H1 (cell line): ENCODE data around the gene ZFHX2. TPM values are rescaled to one million over a fixed set of nuclear protein-coding genes. Genes with fewer than 3 reads are reported as not detected.

Experiments
- CTCF ChIA-PET: fragments of 300-600 bp; sonication (Branson Sonifier 250); formaldehyde crosslinking; loops from one replicate; lab custom pipeline; 2021; ENCODE audit not compliant: partially characterized antibody; lab: Charles Lee
- POLR2A ChIA-PET: fragments of 300-600 bp; sonication (Branson Sonifier 250); formaldehyde crosslinking; loops from one replicate; lab custom pipeline; 2021; ENCODE audit warnings: inconsistent platforms; ENCODE audit not compliant: partially characterized antibody; lab: Charles Lee
- DNase-seq, 2 experiments: peaks; one replicate each; pipeline versions ENCODE4 v3.0.0 to v3.0.0-alpha.2; 2010 to 2022; ENCODE audit warnings: low spot score in 2 of 2, low read depth in 1 of 2, mixed read lengths in 1 of 2
- FAIRE-seq: peaks from 2 replicates; lab custom pipeline; 2011; peaks lifted over from hg19 to GRCh38; lab: Jason Lieb, UNC
- H2AFZ ChIP-seq: 2 replicates; pipeline ENCODE4 v1.8.1; 2012; ENCODE audit warnings: low read length, inconsistent platforms
- H2AK5ac ChIP-seq: 2 replicates; pipeline ENCODE4 v1.6.1; 2013; ENCODE audit warnings: low read depth, low read length
- H2BK120ac ChIP-seq: replicated peaks from 2 replicates; pipeline ENCODE3; 2013; ENCODE audit warnings: low read depth, low read length, inconsistent platforms
- H2BK12ac ChIP-seq: 2 replicates; pipeline ENCODE4 v1.6.1; 2013; ENCODE audit warnings: low read depth, low read length
- H2BK15ac ChIP-seq: 2 replicates; pipeline ENCODE4 v1.6.1; 2013; ENCODE audit warnings: low read length
- H2BK20ac ChIP-seq: 2 replicates; pipeline ENCODE4 v1.6.1; 2013; ENCODE audit warnings: low read length
- H2BK5ac ChIP-seq: 2 replicates; pipeline ENCODE4 v1.6.1; 2013; ENCODE audit warnings: low read depth, low read length
- H3K14ac ChIP-seq: 2 replicates; pipeline ENCODE4 v1.6.1; 2013; ENCODE audit warnings: inconsistent platforms; ENCODE audit not compliant: insufficient read length
- H3K18ac ChIP-seq: 2 replicates; pipeline ENCODE4 v1.6.1; 2013; ENCODE audit warnings: low read length; ENCODE audit errors: extremely low read depth
- H3K23ac ChIP-seq: 2 replicates; pipeline ENCODE4 v1.6.1; 2013; ENCODE audit warnings: inconsistent platforms; ENCODE audit not compliant: insufficient read length
- H3K23me2 ChIP-seq: 2 replicates; pipeline ENCODE4 v1.6.1; 2013; ENCODE audit warnings: low read depth, low read length
- H3K27ac ChIP-seq: 2 replicates; pipeline ENCODE4 v1.6.1; 2011; ENCODE audit warnings: low read depth, low read length, inconsistent platforms
- H3K27me3 ChIP-seq, 4 experiments: replicated peaks in 1 of 4; 1 replicate in 1 of 4; 2 replicates in 3 of 4; pipeline versions ENCODE4 v1.6.1 to v1.8.1; 2011 to 2013; ENCODE audit warnings: low read length in 3 of 4, mild to moderate bottlenecking in 3 of 4, inconsistent platforms in 2 of 4, mixed read lengths in 2 of 4, moderate library complexity in 1 of 4; ENCODE audit not compliant: control insufficient read depth in 3 of 4, insufficient read depth in 3 of 4; ENCODE audit errors: extremely low read depth in 1 of 4
- H3K36me3 ChIP-seq, 4 experiments: 2 replicates each; pipeline versions ENCODE4 v1.6.1 to v1.8.1; 2011 to 2013; ENCODE audit warnings: mild to moderate bottlenecking in 4 of 4, low read length in 3 of 4, moderate library complexity in 2 of 4, control low read depth in 1 of 4, inconsistent platforms in 1 of 4; ENCODE audit not compliant: insufficient read depth in 4 of 4, control insufficient read depth in 2 of 4
- H3K4ac ChIP-seq: replicated peaks from 2 replicates; pipeline ENCODE3; 2013; ENCODE audit warnings: low read length, low read depth, mixed read lengths, inconsistent platforms; ENCODE audit not compliant: insufficient read length
- H3K4me1 ChIP-seq, 4 experiments: replicated peaks in 1 of 4; 1 replicate in 1 of 4; 2 replicates in 3 of 4; pipeline versions ENCODE4 v1.6.1 to v1.8.1; 2011 to 2013; ENCODE audit warnings: low read length in 3 of 4, inconsistent platforms in 2 of 4, mixed read lengths in 1 of 4; ENCODE audit not compliant: insufficient read depth in 4 of 4, control insufficient read depth in 3 of 4
- H3K4me2 ChIP-seq, 2 experiments: 2 replicates each; pipeline versions ENCODE4 v1.6.1 to v1.8.1; 2011 to 2013; ENCODE audit warnings: low read depth in 2 of 2, low read length in 2 of 2, control low read depth in 1 of 2, inconsistent platforms in 1 of 2, mild to moderate bottlenecking in 1 of 2; ENCODE audit not compliant: insufficient read depth in 1 of 2
- H3K4me3 ChIP-seq, 4 experiments: fragments of 200-600, 300-600 bp in 1 of 4; sonication (generic), shearing (Covaris generic), sonication (Bioruptor Twin) in 1 of 4; 2 replicates each; pipeline versions ENCODE4 v1.5.1 to v1.8.1; 2011 to 2016; ENCODE audit warnings: low read length in 4 of 4, low read depth in 3 of 4, control low read depth in 2 of 4, inconsistent platforms in 2 of 4, mild to moderate bottlenecking in 2 of 4, mixed read lengths in 1 of 4, moderate library complexity in 1 of 4; ENCODE audit not compliant: insufficient read depth in 2 of 4; ENCODE audit errors: extremely low read depth in 1 of 4
- H3K56ac ChIP-seq: replicated peaks from 2 replicates; pipeline ENCODE3; 2013; ENCODE audit warnings: low read depth, mild to moderate bottlenecking, mixed read lengths, low read length, inconsistent platforms; ENCODE audit not compliant: insufficient read length
- H3K79me1 ChIP-seq: 2 replicates; pipeline ENCODE4 v1.6.1; 2013; ENCODE audit warnings: low read depth, low read length, control low read depth
- H3K79me2 ChIP-seq, 2 experiments: 2 replicates each; pipeline versions ENCODE4 v1.6.1 to v1.8.1; 2012 to 2013; ENCODE audit warnings: low read length in 2 of 2, mild to moderate bottlenecking in 2 of 2, inconsistent platforms in 1 of 2; ENCODE audit not compliant: insufficient read depth in 2 of 2, control insufficient read depth in 1 of 2
- H3K9ac ChIP-seq, 4 experiments: replicated peaks in 1 of 4; 1 replicate in 1 of 4; 2 replicates in 3 of 4; pipeline versions ENCODE4 v1.6.1 to v1.8.1; 2011 to 2013; ENCODE audit warnings: low read depth in 3 of 4, low read length in 3 of 4, control low read depth in 2 of 4, mild to moderate bottlenecking in 2 of 4, moderate library complexity in 2 of 4, inconsistent platforms in 1 of 4; ENCODE audit errors: extremely low read depth in 1 of 4
- H3K9me3 ChIP-seq, 2 experiments: 2 replicates each; pipeline versions ENCODE4 v1.6.1 to v1.8.1; 2012 to 2013; ENCODE audit warnings: mild to moderate bottlenecking in 2 of 2, moderate library complexity in 2 of 2, control low read depth in 1 of 2, inconsistent platforms in 1 of 2, low read depth in 1 of 2, low read length in 1 of 2, mixed read lengths in 1 of 2; ENCODE audit not compliant: insufficient read depth in 2 of 2
- H4K20me1 ChIP-seq, 2 experiments: replicated peaks in 1 of 2; 2 replicates each; pipeline versions ENCODE3 to v1.8.1; 2011 to 2013; ENCODE audit warnings: inconsistent platforms in 2 of 2, low read length in 2 of 2, mild to moderate bottlenecking in 1 of 2; ENCODE audit not compliant: insufficient read depth in 2 of 2, control insufficient read depth in 1 of 2
- H4K5ac ChIP-seq: 2 replicates; pipeline ENCODE4 v1.6.1; 2013; ENCODE audit warnings: low read length, low read depth, mixed read lengths, inconsistent platforms; ENCODE audit not compliant: insufficient read length
- H4K8ac ChIP-seq: 2 replicates; pipeline ENCODE4 v1.8.0; 2013; ENCODE audit warnings: mild to moderate bottlenecking, moderate library complexity, low read length, inconsistent platforms; ENCODE audit not compliant: insufficient read depth; ENCODE audit errors: extremely low read depth
- H4K91ac ChIP-seq: replicated peaks from 2 replicates; pipeline ENCODE3; 2013; ENCODE audit warnings: low read length, mixed read lengths, inconsistent platforms; ENCODE audit not compliant: insufficient read length
- ASH2L ChIP-seq: fragments of 200-600, 300-600 bp; sonication (generic); IDR thresholded peaks from one replicate; pipeline ENCODE4 v1.7.1; 2017; ENCODE audit warnings: low read length
- BCL11A ChIP-seq, 2 experiments: IDR thresholded peaks; one replicate each; pipeline ENCODE4 v1.6.1; 2011; ENCODE audit warnings: low read depth in 2 of 2, low read length in 2 of 2, mild to moderate bottlenecking in 2 of 2
- CHD2 ChIP-seq: IDR thresholded peaks from 2 replicates; pipeline ENCODE4 v1.6.1; 2012; ENCODE audit warnings: low read length, improper control_type of control experiment
- EP300 ChIP-seq, 2 experiments: IDR thresholded peaks; 1 replicate in 1 of 2; 2 replicates in 1 of 2; pipeline ENCODE4 v1.6.1; 2011 to 2012; ENCODE audit warnings: low read depth in 2 of 2, low read length in 2 of 2, mild to moderate bottlenecking in 2 of 2, borderline replicate concordance in 1 of 2, inconsistent platforms in 1 of 2, moderate library complexity in 1 of 2
- JUN ChIP-seq: IDR thresholded peaks from 2 replicates; pipeline ENCODE4 v1.6.1; 2011; ENCODE audit warnings: low read depth, mild to moderate bottlenecking, improper control_type of control experiment, low read length
- KDM5A ChIP-seq: fragments of 200-600 bp; IDR thresholded peaks from 2 replicates; pipeline ENCODE4 v1.7.1; 2012; ENCODE audit warnings: mild to moderate bottlenecking, low read length, inconsistent platforms, mixed read lengths
- NANOG ChIP-seq: IDR thresholded peaks from 2 replicates; pipeline ENCODE4 v1.6.1; 2011; ENCODE audit warnings: low read length, low read depth, mild to moderate bottlenecking, inconsistent platforms; ENCODE audit not compliant: insufficient read depth, poor library complexity, severe bottlenecking
- POLR2A ChIP-seq, 2 experiments: IDR thresholded peaks; 1 replicate in 1 of 2; 2 replicates in 1 of 2; pipeline ENCODE4 v1.6.1; 2011; ENCODE audit warnings: low read depth in 2 of 2, low read length in 2 of 2, mild to moderate bottlenecking in 2 of 2; ENCODE audit errors: control extremely low read depth in 1 of 2
- RBBP5 ChIP-seq: IDR thresholded peaks from 2 replicates; pipeline ENCODE4 v1.7.1; 2012; ENCODE audit warnings: low read depth, mild to moderate bottlenecking, inconsistent platforms, low read length, moderate library complexity, borderline replicate concordance
- SAP30 ChIP-seq: fragments of 300-600 bp; sonication (generic); IDR thresholded peaks from 2 replicates; pipeline ENCODE4 v1.7.1; 2012; ENCODE audit warnings: low read length, moderate library complexity, mild to moderate bottlenecking, inconsistent platforms; ENCODE audit not compliant: insufficient read depth, insufficient replicate concordance
- SP4 ChIP-seq: IDR thresholded peaks from 2 replicates; pipeline ENCODE4 v1.6.1; 2012; ENCODE audit warnings: low read length, inconsistent platforms
- SRF ChIP-seq: IDR thresholded peaks from 2 replicates; pipeline ENCODE4 v1.6.1; 2011; ENCODE audit warnings: mild to moderate bottlenecking, low read depth, low read length, moderate library complexity
- TAF1 ChIP-seq: IDR thresholded peaks from 2 replicates; pipeline ENCODE4 v1.6.1; 2011; ENCODE audit warnings: mild to moderate bottlenecking, low read depth, low read length
- WGBS, 2 experiments: shearing (Covaris generic) in 1 of 2; methylation state at CpG; one replicate each; pipeline versions ENCODE4 v1.1.6 to v1.1.7; 2013 to 2015; ENCODE audit warnings: low lambda C conversion rate in 2 of 2, mixed read lengths in 2 of 2, inconsistent platforms in 1 of 2, low coverage in 1 of 2, missing lambda C conversion rate in 1 of 2; ENCODE audit not compliant: insufficient replicate concordance in 2 of 2, insufficient coverage in 1 of 2, insufficient read length in 1 of 2; ENCODE audit errors: extremely low coverage in 1 of 2, missing lambda C conversion rate in 1 of 2; 5-methylcytosine and 5-hydroxymethylcytosine counted together
- polyA plus RNA-seq, 7 experiments: library from polyadenylated mRNA; depleted of rRNA in 3 of 7; stranded (reverse) in 5 of 7; unstranded in 2 of 7; fragments of >200 nt in 5 of 7; fragments of 200-250 nt in 2 of 7; gene quantifications; 1 replicate in 5 of 7; 2 replicates in 1 of 7; 4 replicates in 1 of 7; pipeline versions ENCODE4 v1.2.1 to v1.2.3, GENCODE V29; 2011 to 2013; ENCODE audit warnings: missing spikeins in 2 of 7, mixed read lengths in 2 of 7
- total RNA-seq: library from RNA; stranded (reverse); fragmentation: NEBNext Ultra II Directional; extraction: Animal tissue kit (Norgen Biotek cat#: 25700); gene quantifications from 2 replicates; pipeline ENCODE4 v1.2.1, GENCODE V29; 2021

The ZFHX2 gene
- total and polyA plus RNA-seq, 2 of the 8 experiments (the other 6 are each of a cell fraction or from before 2014, with no cell fraction given) = 2.7 to 27.0 TPM

- ChIA-PET CTCF (interaction anchor here (1.3 to 70.5 kb wide), 8 partner anchors 11 to 193 kb away, joined by 4 to 2092 read pairs (median 27); partner anchors contain the start of genes AP1G2, NGDN, THTPA and ZFHX2), POLR2A (interaction anchor here (0.7 to 52.7 kb wide), 10 partner anchors 9 to 567 kb away, joined by 3 to 1523 read pairs (median 4); partner anchors contain the start of genes AP1G2, NGDN, THTPA and ZFHX2)
- peak overlapping the region; percentile 97 for H3K18ac ChIP-seq
- peak overlapping the region; percentile 86 for H4K91ac ChIP-seq
- no peaks in the 10 kb centered on the region for H3K9me3 ChIP-seq
- 4% methylated on average over 7 of the region's 7 CpGs; no CpG with 5 or more reads in 1 of the 2 experiments for WGBS, 2 experiments
- peaks cover 17% of the 10 kb centered on the region for H3K23me2 ChIP-seq
- peak in 1 of 2 experiments; percentile 65 for DNase-seq
- H2BK12ac ChIP-seq = peak overlapping the region; percentile 77
- peak overlapping the region; percentile 53 to 72 (median 62) for H3K4me3 ChIP-seq
- no peaks in the 10 kb centered on the region for H4K20me1 ChIP-seq
- peaks cover 3 to 33% of the 10 kb centered on the region in 2 experiments; a peak in 2 of 4 replicates for H3K79me2 ChIP-seq
- H3K56ac ChIP-seq = peak overlapping the region; percentile 69
- H2AFZ ChIP-seq = no peak overlapping the region
- H4K5ac ChIP-seq = peak overlapping the region; percentile 94
- H3K23ac ChIP-seq = no peak overlapping the region
- peak overlapping the region; percentile 1; the same call in 1 of the 2 replicates for H2BK15ac ChIP-seq
- H3K4me2 ChIP-seq = peak overlapping the region; percentile 96 to 99
- H3K4me1 ChIP-seq = peaks cover 7 to 22% (median 15%) of the 10 kb centered on the region in 4 experiments
- peak overlapping the region; percentile 96 for H2BK5ac ChIP-seq
- peak overlapping the region; percentile 10 for H3K14ac ChIP-seq
- peak; percentile 69 for FAIRE-seq
- H2BK120ac ChIP-seq = peak overlapping the region; percentile 82
- peak overlapping the region; percentile 93; the same call in 1 of the 2 replicates for H2BK20ac ChIP-seq
- H3K27me3 ChIP-seq = no peaks in the 10 kb centered on the region
- H3K9ac ChIP-seq = peak overlapping the region in 3 of 4 experiments; percentile 92 to 94 (median 93); a peak in 6 of 7 replicates
- H3K4ac ChIP-seq = peak overlapping the region; percentile 93
- peaks cover 6% of the 10 kb centered on the region for H3K79me1 ChIP-seq
- H2AK5ac ChIP-seq = peak overlapping the region; percentile 66
- H4K8ac ChIP-seq = peak overlapping the region; percentile 90; the same call in 1 of the 2 replicates
- peaks cover 4 to 23% (median 4%) of the 10 kb centered on the region in 4 experiments; a peak in 4 of 8 replicates for H3K36me3 ChIP-seq
- H3K27ac ChIP-seq = peak overlapping the region; percentile 97
- 0 out of 2 replicates have a peak, but pooled peaks have one; percentile 19 for TF ChIP-seq CHD2
- no peak for TF ChIP-seq SP4
- TF ChIP-seq BCL11A (IDR thresholded peaks at IDR 0.05; ENCODE audit: low read depth in 2 of 2, low read length in 2 of 2) = no peak
- TF ChIP-seq JUN = no peak
- TF ChIP-seq SRF = no peak
- TF ChIP-seq KDM5A = no peak
- TF ChIP-seq POLR2A (IDR thresholded peaks at IDR 0.05; ENCODE audit: control extremely low read depth in 1 of 2, low read depth in 2 of 2, low read length in 2 of 2) = no peak; a peak in 1 of 3 replicates
- no peak for TF ChIP-seq EP300 (IDR thresholded peaks at IDR 0.05; ENCODE audit: borderline replicate concordance in 1 of 2, low read depth in 2 of 2, low read length in 2 of 2)
- no peak; the same call in 1 of the 2 replicates for TF ChIP-seq RBBP5
- TF ChIP-seq NANOG = no peak
- TF ChIP-seq TAF1 = peak; percentile 50; the same call in 1 of the 2 replicates
- peak; percentile 49 for TF ChIP-seq ASH2L
- TF ChIP-seq SAP30 = no peak
Observed at GRCh38 chr14:23538785-23539184, 12.8 kb downstream of the ZFHX2 start.
